Hepatic stellate cell (primary cell): ENCODE results near the gene FN3KRP.
A peak's percentile ranks its signal among the peaks of the same experiment; 100 is the strongest.
"Not testable (repeated sequence)": the region's sequence is repeated elsewhere in the genome, so short reads cannot be mapped to it uniquely, and the experiment has no call there.

Source experiments
- DNase-seq: peaks from one replicate; pipeline ENCODE4 v3.0.0; 2011; ENCODE audit warnings: low spot score

FN3KRP gene

DNA sequence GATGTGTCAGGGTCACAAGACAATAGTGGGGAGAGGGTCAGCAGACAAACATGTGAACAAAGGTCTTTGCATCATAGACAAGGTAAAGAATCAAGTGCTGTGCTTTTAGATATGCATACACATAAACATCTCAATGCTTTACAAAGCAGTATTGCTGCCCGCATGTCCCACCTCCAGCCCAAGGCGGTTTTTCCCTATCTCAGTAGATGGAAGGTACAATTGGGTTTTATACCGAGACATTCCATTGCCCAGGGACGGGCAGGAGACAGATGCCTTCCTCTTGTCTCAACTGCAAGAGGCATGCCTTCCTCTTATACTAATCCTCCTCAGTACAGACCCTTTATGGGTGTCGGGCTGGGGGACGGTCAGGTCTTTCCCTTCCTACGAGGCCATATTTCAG lies 28.2 kb downstream of the FN3KRP start:
- not testable (repeated sequence) for DNase-seq

DNA sequence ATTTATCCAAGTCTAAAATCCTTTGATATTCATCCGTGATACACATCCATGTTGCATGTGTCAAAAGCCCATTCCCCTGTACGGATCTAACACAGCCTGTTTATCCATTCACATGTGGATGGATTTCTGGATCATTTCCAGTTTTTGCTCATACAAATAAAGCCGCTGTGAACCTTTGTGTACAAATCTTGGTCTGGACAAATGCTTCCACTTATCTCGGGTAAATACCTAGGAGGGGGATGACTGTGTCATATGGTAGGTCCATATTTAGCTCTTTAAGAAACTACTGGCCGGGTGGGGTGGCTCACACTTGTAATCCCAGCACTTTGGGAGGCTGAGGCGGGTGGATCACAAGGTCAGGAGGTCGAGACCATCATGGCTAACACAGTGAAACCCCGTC lies 29.0 kb downstream of the FN3KRP start:
- DNase-seq, result no peak

DNA sequence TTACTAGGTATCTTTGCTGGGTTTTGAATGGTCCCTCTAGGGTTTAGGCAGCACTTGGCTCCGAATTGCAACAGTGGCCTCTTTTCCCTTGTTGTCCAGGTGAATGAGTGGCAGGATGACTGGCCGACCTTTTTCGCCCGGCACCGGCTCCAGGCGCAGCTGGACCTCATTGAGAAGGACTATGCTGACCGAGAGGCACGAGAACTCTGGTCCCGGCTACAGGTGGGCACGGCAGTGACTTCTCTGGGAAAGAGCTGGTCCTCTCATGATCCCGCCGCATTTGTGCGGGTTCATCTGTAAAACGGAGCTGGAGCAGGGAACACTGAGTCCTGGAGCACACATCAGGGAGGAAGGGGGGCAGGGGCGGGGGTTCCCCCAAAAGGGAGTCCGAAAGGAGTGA lies 32.2 kb downstream of the FN3KRP start:
- DNase-seq, result no peak

DNA sequence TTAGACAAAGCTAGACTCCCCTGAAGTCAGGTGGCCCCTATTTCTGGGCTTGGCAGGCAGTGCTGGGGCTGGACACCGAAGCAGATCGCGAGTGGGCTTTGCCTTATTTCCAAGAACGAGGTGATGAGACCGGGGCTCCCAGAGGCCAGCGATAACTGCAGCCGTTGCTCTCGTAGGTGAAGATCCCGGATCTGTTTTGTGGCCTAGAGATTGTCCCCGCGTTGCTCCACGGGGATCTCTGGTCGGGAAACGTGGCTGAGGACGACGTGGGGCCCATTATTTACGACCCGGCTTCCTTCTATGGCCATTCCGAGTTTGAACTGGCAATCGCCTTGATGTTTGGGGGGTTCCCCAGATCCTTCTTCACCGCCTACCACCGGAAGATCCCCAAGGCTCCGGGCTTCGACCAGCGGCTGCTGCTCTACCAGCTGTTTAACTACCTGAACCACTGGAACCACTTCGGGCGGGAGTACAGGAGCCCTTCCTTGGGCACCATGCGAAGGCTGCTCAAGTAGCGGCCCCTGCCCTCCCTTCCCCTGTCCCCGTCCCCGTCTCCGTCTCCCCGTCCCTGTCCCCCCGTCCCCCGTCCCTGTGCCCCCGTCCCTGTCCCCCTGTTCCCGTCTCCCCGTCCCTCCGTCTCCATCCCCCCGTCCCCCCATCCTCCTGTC lies 33.9 kb downstream of the FN3KRP start:
- DNase-seq, result no peak

DNA sequence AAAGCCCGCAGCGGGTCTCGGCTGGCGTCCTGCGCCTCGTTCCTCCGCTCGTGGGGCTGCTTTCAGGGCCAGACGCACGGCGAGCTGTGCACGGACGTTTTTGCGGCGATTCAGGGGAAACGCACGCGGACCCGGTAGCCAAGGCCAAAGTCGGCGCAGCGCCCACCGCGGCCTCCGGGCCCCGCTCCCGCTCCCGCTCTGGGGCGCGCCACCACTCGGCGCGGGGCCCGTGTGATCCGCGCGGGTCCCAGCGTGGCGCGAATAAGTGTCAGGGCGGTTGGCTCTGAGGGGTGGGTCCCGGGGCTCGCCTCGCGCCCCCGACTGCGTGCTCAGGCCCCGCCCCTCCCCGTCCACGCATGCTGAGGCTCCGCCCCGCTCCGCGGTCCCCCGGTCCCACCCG lies 34.7 kb downstream of the FN3KRP start:
- DNase-seq, result no peak

DNA sequence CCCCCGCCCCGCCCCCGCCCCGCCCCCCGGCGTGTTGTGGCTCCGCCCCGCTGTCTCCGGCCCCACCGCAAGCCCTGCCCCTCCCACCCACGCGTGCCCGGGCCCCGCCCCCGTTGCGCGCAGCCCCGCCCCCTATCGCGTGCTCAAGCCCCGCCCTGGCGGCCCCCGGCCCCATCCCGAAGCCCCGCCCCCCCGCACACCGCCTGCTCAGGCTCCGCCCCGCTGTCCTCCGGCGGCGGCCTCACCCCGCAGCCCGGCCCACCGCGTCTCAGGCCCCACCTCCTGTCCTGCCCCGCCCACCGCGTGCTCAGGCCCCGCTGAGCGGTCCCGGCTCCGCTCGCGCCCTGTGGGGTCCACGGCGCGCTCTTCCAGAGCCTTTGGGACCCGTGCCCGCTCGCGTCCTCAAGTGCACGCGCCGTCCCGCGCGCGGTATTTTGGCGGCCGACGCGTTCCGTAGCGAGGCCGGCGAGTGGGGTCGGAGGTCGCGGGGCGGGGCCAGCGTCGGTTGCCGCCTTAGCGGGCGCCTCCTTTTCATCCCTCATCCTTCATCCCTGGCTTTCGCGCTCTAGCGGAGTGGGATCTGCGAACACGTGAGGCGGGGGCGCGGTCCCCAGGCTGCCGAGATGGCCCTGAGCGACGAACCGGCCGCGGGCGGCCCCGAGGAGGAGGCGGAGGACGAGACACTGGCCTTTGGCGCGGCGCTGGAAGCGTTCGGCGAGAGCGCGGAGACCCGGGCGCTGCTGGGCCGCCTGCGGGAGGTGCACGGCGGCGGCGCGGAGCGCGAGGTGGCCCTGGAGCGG lies 35.3 kb downstream of the FN3KRP start, which contains the start of gene TBCD:
Gene TBCD (plus strand): TSS at position 495 of the 800 bp plus-strand sequence. CDS start 129 bp downstream, at position 624.
- DNase-seq, result peak; percentile 96

- peak; percentile 63 for DNase-seq
Observed at GRCh38 chr17:82752371-82753200, 36.1 kb downstream of the FN3KRP start.

- no peak for DNase-seq
Observed at GRCh38 chr17:82753201-82753464, 36.6 kb downstream of the FN3KRP start.

- DNase-seq, result no peak
Observed at GRCh38 chr17:82754297-82755208, 38.0 kb downstream of the FN3KRP start.

GRCh38 chr17:82756166-82756565 lies 39.7 kb downstream of the FN3KRP start:
- DNase-seq, result no peak

- no peak for DNase-seq
Observed at GRCh38 chr17:82765371-82765770, 48.9 kb downstream of the FN3KRP start.

GRCh38 chr17:82767041-82767754 lies 50.7 kb downstream of the FN3KRP start:
- DNase-seq, result peak; percentile 41

GRCh38 chr17:82769041-82769440 lies 52.5 kb downstream of the FN3KRP start:
- no peak for DNase-seq

DNA sequence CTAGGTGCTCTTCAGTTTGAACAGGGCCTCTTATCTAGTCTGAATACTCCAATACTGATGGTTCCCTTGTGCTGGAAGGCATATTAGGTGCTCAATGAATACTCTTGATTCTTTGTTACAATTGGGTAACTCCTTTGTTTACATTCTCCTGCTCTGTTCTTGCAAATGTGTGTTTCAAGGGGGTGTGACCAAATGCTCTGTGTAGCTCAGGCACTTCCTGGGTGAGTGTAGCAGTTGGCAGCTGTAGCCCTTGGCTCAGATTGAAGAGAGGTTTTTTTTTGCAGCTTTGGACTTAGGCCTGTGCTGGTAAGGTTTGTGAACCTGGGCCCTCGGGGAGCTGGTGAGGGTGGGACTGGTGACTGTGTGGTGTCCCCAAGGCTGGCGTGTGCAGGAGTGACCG lies 55.5 kb downstream of the FN3KRP start:
- peak; percentile 79 for DNase-seq

- not testable (repeated sequence) for DNase-seq
Observed at GRCh38 chr17:82774456-82774855, 58.0 kb downstream of the FN3KRP start.

- peak; percentile 80 for DNase-seq
Observed at GRCh38 chr17:82775001-82775823, 58.7 kb downstream of the FN3KRP start.

GRCh38 chr17:82776454-82776853 lies 59.9 kb downstream of the FN3KRP start:
- no peak for DNase-seq
